Measurements from ENCODE around the gene PLP2.

DNA sequence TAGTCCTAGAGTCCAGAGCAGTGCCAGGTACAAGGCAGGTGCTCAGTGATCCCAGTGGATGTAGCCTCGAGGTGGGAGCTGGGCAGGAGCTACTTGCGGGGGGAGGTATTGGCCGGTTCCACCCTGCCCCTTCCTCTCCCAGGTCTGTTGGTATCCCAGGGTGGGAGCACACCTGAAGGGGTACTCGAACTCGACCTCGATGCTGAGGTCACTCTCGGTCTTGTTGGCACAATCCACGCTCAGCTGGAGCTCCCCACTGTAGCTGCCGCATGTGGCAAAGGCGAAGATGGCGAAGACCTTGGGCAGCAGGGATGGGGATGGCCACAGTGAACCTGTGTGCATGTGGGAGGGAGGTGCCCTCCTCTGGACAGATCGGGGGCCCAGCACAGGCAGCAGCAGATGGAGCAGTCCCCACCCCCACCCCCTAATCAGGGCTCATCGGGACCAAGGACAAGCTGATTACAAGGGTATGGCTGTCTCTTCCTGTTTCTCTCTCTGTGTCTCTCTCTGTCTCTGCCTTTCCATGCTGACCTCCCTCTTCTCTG, 25.9 kb downstream of the PLP2 start:
- TF ChIP-seq, protein P1, sequence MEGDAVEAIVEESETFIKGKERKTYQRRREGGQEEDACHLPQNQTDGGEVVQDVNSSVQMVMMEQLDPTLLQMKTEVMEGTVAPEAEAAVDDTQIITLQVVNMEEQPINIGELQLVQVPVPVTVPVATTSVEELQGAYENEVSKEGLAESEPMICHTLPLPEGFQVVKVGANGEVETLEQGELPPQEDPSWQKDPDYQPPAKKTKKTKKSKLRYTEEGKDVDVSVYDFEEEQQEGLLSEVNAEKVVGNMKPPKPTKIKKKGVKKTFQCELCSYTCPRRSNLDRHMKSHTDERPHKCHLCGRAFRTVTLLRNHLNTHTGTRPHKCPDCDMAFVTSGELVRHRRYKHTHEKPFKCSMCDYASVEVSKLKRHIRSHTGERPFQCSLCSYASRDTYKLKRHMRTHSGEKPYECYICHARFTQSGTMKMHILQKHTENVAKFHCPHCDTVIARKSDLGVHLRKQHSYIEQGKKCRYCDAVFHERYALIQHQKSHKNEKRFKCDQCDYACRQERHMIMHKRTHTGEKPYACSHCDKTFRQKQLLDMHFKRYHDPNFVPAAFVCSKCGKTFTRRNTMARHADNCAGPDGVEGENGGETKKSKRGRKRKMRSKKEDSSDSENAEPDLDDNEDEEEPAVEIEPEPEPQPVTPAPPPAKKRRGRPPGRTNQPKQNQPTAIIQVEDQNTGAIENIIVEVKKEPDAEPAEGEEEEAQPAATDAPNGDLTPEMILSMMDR (IDR thresholded peaks at IDR 0.05; ENCODE audit: poor library complexity) = no peak
- no peak for TF ChIP-seq EZH2phosphoT487 (IDR thresholded peaks at IDR 0.05; ENCODE audit: low read depth, severe bottlenecking, unreplicated experiment)
